GM21737 (cell line): ENCODE data around the gene ODF2.
"Not testable (repeated sequence)": the region's sequence is repeated elsewhere in the genome, so short reads cannot be mapped to it uniquely, and the experiment has no call there.

ENCODE experiments used
- ATAC-seq: cut with Tn5 transposase; IDR thresholded peaks from one replicate; pipeline ENCODE4 v1.9.1; 2021; ENCODE audit warnings: mild to moderate bottlenecking, moderate library complexity; ENCODE audit not compliant: unreplicated experiment

Gene ODF2

GRCh38 chr9:128482186-128482585 lies 26.4 kb downstream of the ODF2 start:
- ATAC-seq = no peak

GRCh38 chr9:128484686-128485413 lies 29.0 kb downstream of the ODF2 start:
- ATAC-seq = no peak

- no peak for ATAC-seq
Observed at GRCh38 chr9:128485414-128485855, 29.6 kb downstream of the ODF2 start.

DNA sequence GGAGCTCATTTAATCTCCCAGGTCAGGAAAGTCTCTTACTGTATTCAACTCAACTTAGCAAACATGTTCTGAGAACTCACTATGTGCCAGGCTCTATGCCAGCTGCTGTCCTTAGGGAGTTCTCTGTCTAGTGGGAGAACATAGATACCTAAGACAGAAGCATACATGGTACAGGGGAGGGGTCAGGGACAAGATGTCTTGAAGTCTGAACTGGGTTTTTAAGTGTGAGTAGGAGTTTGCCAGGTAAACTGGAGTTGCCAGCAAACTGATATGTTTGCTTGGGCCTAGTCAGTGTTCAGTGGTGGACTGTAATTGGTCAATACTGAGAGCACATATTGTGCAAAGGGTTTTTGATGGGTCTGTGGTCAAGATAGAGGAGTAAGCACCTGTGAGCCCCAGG lies 30.4 kb downstream of the ODF2 start:
- ATAC-seq = no peak

- ATAC-seq = no peak
Observed at GRCh38 chr9:128493424-128493823, 37.6 kb downstream of the ODF2 start.

DNA sequence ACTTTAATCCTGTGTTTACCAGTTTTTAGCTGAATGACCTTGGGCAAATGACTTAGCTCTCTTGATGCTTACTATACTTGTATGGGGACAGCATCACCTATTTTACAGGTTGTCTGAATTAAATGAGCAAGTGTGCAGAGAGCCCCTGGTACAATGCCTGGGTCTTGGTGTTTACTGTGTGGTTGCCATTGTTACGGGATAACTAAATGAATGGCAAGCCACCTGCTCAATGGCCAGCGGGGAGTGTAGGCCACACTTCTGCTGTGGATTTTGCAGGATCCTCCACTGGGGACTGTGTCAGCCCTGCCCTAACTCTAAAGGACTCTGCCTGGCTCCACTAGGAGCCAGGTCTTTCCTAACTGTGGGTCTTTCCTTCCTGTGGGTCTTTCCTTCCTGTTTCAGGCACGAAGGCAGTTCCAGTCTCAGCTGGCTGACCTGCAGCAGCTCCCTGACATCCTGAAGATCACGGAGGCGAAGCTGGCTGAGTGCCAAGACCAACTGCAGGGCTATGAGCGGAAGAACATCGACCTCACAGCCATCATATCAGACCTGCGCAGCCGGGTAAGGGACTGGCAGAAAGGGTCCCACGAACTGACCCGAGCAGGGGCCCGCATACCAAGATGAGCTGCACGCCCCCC lies 38.4 kb downstream of the ODF2 start:
- no peak for ATAC-seq

DNA sequence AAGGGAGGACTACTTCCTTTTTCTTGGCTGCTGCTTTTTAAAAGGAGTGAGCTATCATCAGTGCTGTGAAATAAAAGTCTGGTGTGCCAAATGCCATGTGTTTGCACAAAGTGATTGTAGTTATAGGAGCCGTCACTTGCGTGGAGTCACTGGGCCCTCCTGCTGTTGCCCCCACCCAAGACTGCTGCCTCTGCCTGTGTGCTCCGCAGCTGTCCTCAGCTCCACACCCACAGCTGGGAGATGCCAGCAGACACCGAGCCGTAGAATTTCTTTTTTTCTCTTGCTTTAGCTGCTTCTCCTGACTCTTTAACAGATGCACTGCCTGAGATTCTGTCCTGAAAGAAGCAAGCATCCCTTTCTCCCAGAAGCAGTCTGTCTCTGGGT lies 38.9 kb downstream of the ODF2 start:
- ATAC-seq = no peak

DNA sequence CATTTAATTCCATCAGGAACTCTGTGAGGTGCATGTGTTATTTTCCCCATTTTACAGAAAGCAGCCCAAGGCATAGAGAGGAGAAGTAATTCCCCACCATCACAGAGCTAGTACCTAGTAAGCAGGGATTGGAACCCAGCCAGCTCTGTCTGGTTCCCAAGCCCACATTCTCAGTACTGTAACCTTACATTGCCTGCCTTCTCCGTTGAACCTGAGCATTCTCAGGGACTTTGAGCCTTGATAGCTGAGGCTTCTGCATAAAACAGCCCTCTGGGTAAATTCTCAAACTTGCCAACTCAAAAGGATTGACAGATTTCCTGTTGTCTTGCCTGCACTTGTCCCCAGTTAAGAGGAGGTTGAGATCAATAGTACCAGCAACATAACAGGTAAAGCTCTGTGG lies 39.5 kb downstream of the ODF2 start:
- no peak for ATAC-seq

DNA sequence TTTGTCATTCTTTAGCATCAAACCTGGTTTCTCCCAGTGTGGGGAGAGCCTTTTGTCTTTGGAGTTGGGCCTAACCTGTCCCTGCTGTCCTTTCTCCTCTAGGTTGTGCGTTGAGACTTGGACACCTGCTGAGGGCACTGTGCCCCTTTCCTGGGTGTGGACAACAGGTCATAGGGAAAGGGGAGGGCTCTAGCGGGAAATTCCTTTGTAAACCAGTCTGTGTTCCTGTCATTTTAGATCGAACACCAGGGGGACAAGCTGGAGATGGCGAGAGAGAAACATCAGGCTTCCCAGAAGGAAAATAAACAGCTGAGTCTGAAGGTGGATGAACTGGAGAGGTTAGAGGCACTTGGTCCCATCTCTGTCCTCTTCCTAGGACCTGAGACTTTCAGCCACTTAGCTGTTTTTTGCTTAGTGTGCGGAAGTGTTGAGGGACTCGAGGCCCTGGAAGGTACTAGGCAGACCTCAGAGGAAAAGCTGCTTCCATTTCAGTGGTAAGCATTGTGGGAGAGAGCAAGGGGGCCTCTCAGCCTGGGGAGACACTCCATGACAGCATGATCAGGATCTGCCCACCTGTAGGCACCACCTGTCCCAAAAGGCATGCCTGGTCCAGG lies 40.1 kb downstream of the ODF2 start:
- no peak for ATAC-seq

GRCh38 chr9:128497824-128498610 lies 42.2 kb downstream of the ODF2 start:
- ATAC-seq = no peak

DNA sequence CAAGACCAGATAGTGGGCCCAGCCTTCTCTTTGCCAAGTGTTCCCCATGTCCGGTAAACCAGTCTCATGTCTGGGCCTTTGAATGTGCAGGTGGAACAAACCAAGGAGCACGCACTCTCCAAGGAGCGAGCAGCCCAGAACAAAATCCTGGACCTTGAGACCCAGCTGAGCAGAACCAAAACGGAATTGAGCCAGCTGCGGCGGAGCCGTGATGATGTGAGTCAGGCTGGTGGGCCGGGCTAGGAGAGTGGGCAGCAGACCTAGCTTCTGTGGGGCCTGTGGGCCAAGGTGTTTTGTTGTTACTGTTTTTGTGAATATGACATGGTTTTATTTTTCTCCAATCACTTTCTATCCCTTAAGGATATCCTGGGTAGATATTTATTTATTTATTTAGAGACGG lies 43.1 kb downstream of the ODF2 start:
- ATAC-seq = no peak

DNA sequence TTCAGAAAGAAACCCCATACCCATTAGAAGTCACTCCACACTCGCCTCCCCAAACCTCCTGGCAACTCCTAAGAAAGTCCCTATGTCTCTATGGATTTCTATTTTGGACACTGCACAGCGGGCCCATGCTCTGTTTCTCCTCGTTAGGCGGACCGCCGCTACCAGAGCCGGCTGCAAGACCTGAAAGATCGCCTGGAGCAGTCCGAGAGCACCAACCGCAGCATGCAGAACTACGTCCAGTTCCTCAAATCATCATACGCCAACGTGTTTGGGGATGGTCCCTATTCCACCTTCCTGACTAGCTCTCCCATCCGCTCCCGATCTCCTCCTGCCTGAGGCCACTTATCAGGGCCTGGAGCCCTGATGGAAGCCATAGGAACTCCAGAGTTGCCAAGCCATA lies 44.1 kb downstream of the ODF2 start:
- no peak for ATAC-seq

- ATAC-seq = not testable (repeated sequence)
Observed at GRCh38 chr9:128503415-128503825, 47.6 kb downstream of the ODF2 start.

DNA sequence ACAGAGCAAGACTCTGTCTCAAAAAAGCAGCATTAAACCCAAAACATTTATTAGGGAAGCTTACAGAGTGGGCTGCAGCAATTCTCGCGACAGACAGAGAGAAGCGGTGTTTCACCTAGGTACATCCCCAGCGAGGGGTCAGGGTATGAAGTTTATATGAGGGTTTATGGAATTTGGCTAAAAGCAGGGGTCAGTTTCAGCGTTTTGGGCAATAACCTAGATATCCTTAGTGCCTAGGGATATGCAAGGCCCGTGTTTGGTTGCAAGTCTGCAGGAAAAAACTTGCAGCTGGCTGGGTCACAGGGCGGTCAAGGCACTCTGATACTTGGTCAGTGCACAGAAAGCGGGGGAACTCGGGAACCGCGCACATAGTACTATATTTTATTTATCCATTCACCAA lies 48.1 kb downstream of the ODF2 start:
- no peak for ATAC-seq

DNA sequence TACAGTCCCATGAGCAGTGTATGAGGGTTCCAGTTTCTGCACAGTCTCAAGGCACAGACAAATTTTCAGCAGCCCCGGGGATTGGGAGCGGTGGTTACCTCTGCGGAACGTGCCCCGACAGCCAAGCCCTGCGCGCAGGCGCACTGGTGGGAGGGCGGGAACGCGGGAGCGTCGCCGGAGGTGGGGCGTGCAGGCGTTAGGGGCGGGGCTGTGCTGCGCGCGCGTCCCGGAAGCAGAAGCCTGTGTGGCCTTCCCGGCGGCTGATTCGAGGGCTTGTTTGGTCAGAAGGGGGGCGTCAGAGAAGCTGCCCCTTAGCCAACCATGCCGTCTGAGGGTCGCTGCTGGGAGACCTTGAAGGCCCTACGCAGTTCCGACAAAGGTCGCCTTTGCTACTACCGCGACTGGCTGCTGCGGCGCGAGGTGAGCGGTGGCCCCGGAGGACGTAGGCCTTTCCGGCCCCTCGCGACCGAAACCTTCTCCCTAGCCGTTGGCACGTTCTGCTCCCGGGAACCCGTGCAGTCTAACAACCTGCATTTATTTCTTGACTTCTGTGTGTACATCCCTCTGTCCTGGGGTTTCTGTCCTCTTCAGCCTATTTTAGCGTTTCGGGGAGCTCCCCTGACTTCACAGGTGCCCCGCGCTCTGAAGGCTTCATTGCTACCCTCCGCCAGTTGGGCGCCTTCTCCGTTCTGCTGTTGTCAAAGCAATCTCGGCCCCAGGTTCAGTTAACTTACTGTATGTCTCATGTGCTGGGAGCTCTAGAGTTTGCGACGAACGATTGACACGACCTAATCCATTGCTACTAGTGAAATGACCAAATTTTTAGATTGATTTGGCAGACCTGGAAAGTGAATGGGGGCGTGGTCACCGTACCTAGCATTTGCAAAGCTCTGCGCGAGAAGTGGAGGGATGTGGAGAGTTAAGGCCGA lies 48.9 kb downstream of the ODF2 start, which contains the start of gene GLE1:
Gene GLE1 (plus strand): TSS at position 235 of the 929 bp plus-strand sequence. CDS start 87 bp downstream, at position 322.
- ATAC-seq = peak; percentile 85

GRCh38 chr9:128505414-128505765 lies 49.6 kb downstream of the ODF2 start:
- no peak for ATAC-seq

DNA sequence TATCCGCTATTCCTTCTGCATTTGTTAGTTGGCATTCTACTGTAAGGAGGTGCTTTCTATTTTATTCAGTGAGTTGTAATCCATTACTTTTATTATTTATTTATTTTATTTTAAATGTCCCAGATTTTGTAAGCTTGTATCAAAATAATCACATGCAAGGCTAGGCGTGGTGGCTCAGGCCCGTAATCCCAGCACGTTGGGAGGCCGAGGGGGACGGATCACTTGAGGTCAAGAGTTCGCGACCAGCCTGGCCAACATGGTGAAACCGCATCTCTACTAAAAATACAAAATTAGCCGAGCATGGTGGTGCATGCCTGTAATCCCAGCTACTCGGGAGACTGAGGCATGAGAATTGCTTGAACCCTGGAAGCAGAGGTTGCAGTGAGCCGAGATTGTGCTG lies 50.1 kb downstream of the ODF2 start:
- ATAC-seq = not testable (repeated sequence)

GRCh38 chr9:128512820-128513219 lies 57.0 kb downstream of the ODF2 start:
- ATAC-seq = no peak

DNA sequence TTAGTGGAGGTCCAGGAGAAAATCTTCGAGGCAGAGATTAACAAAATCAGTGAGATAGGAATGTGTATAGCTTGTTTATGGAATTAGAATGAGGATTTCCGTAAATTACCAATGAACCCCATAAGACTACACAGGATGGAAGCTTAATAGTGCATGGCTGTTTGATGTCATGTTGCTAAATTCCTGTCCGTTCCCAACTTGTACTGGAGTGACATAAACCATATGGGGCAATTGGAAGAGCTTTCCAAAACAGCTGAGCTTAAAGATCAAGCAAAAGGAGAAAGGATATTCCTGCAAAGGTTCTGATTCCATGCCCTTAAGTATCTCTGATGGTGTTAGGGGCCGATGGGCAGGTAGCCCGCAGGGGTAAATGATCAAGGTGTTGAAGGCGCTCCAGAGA lies 66.2 kb downstream of the ODF2 start:
- ATAC-seq = no peak

DNA sequence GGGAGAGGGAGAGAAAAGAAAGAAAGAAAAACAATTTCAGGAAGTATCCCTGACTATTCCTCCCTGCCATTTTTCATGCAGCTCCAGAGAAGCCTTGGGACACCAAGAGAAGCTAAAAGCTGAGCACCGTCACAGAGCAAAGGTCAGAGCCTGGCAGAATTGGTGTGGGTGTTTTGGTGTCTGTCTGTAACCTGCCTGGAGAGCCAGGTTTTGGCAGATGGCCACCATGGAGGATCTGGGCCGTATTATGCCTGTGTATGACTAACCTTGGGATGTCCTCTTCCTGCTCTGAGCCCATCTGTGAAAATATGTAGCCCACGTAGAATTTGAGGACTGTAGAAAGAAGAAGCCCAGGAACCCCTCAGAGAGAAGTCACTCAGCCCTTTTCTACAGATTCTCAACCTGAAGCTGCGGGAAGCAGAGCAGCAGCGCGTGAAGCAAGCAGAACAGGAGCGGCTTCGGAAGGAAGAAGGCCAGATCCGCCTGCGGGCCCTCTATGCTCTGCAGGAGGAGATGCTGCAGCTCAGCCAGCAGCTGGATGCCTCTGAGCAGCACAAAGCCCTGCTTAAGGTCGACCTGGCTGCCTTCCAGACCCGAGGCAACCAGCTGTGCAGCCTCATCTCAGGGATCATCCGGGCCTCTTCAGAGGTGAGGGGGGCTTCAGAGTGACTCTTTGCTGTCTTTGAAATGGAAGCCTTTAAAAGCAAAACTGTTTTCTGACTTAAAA lies 67.6 kb downstream of the ODF2 start:
- ATAC-seq = no peak
